IMR-90 (cell line): ENCODE results near the gene SCML2.

Source experiments
- BHLHE40 ChIP-seq: fragments of 150-350 bp; IDR thresholded peaks from 2 replicates; pipeline ENCODE4 v1.6.1; 2016; ENCODE audit warnings: mild to moderate bottlenecking, low read depth, low read length
- CEBPB ChIP-seq: IDR thresholded peaks from 2 replicates; pipeline ENCODE4 v1.6.1; 2012; ENCODE audit warnings: low read depth, low read length, improper control_type of control experiment
- CTCF ChIP-seq: conservative IDR thresholded peaks from 2 replicates; pipeline ENCODE4 v1.5.1; 2012; ENCODE audit warnings: mild to moderate bottlenecking, low read depth, low read length, improper control_type of control experiment
- ELK1 ChIP-seq: fragments of 150-350 bp; IDR thresholded peaks from 2 replicates; pipeline ENCODE4 v1.6.1; 2016; ENCODE audit warnings: low read depth, mild to moderate bottlenecking, low read length, moderate library complexity, borderline replicate concordance
- MAFK ChIP-seq: IDR thresholded peaks from 2 replicates; pipeline ENCODE4 v1.6.1; 2012; ENCODE audit warnings: low read depth, low read length, improper control_type of control experiment
- MAZ ChIP-seq: IDR thresholded peaks from 2 replicates; pipeline ENCODE4 v1.6.1; 2012; ENCODE audit warnings: low read depth, mild to moderate bottlenecking, low read length, improper control_type of control experiment, moderate library complexity, borderline replicate concordance
- NFE2L2 ChIP-seq: fragments of 150-350 bp; IDR thresholded peaks from 2 replicates; pipeline ENCODE4 v1.6.1; 2016; ENCODE audit warnings: low read depth, mild to moderate bottlenecking, low read length
- POLR2A ChIP-seq: IDR thresholded peaks from 2 replicates; pipeline ENCODE4 v1.6.1; 2012; ENCODE audit warnings: mild to moderate bottlenecking, low read depth, low read length
- RCOR1 ChIP-seq: IDR thresholded peaks from 2 replicates; pipeline ENCODE4 v1.6.1; 2012; ENCODE audit warnings: mild to moderate bottlenecking, low read length, improper control_type of control experiment; ENCODE audit not compliant: insufficient replicate concordance
- RFX5 ChIP-seq: IDR thresholded peaks from 2 replicates; pipeline ENCODE4 v1.8.0; 2012; ENCODE audit warnings: low read depth, mild to moderate bottlenecking, low read length, moderate library complexity

GRCh38 chrX:18252644-18253359 lies 101.7 kb downstream of the SCML2 start:
- TF ChIP-seq CTCF (no peak), POLR2A (no peak), RFX5 (no peak), CEBPB (no peak), BHLHE40 (no peak), MAFK (no peak), MAZ (no peak), RCOR1 (no peak), NFE2L2 (no peak), ELK1 (no peak)
